Measurements from ENCODE around the gene HP.
"Not testable (repeated sequence)": the region's sequence is repeated elsewhere in the genome, so short reads cannot be mapped to it uniquely, and the experiment has no call there.

HP gene

DNA sequence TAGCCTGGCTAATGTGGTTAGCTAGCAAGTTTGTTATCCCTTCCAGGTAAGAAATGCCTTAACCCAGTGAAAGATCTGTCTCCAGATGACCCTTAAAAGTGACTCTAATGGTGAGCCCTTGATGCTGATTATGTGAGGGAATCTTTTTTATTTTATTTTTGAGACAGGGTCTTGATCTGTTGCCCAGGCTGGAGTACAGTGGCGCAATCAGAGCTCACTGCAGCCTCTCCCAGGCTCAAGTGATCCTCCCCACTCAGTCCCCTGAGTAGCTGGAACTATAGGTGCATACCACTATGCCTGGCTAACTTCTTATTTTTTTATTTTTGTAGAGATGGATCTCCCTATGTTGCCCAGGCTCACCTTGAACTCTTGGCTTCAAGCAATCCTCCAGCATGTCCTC lies 10.8 kb upstream of the HP start:
- DNase-seq: no peak

DNA sequence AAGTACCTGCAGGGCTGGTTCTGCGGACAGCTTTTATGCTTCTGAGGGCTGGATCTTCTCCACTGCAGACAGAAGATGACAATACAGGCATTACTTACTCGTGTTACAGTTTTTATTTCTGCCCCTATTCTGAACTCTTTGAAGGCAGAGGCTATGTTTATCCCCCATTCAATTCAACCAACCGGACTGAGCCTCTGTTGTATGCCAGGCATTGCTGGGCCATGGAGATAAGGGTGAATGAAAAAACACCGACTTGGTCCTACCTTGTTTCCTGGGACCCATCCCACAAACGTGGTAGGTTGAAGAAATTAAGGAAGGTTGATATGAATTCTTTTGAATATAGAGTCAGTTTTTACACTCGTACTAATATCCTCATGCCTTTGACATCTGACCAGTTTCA lies 10.0 kb upstream of the HP start:
- no peak for DNase-seq

DNA sequence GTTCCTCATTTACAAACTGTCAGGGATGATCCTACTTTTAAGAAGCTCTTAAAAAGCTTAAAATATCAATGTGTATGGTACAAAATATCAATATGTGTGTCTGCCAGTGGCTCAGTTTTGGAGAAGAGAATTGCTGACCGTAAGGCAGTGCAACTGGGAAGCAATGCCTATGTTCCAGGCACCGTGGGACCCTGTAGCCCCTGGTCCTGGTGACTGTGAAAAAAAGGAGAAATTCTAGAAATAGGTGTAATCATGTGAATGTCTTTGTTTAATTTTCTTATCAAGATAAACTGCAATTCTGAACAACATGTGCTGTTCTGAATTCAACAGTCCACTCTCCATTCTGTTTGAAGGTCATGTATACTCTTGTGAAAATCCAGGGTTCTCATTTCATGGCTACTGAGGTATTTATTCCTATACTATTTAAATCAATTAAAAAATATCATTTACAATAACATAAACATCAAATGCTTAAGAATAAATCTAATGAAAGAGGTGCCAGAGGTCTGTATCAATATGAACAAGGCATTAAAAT lies 9.4 kb upstream of the HP start:
- DNase-seq: no peak

DNA sequence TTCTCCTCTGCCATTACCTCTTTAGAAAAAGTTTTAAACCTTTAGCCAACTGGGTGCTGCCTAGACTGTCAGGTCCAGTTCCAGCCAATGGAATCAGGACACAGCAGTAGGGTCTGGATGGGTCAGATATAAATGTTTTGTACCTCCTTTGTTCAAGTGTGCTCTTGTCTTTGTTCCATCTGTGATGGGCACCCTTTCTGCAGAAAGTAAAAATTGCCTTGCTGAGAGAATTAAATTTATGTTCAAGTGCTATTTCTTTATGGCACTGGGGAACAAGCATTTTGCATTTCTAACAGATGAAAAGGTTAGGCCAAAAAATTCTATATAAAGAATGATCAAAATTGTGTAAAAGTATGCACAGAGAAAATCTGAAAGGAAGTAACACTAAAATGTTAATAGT lies 5.2 kb upstream of the HP start:
- DNase-seq: no peak

DNA sequence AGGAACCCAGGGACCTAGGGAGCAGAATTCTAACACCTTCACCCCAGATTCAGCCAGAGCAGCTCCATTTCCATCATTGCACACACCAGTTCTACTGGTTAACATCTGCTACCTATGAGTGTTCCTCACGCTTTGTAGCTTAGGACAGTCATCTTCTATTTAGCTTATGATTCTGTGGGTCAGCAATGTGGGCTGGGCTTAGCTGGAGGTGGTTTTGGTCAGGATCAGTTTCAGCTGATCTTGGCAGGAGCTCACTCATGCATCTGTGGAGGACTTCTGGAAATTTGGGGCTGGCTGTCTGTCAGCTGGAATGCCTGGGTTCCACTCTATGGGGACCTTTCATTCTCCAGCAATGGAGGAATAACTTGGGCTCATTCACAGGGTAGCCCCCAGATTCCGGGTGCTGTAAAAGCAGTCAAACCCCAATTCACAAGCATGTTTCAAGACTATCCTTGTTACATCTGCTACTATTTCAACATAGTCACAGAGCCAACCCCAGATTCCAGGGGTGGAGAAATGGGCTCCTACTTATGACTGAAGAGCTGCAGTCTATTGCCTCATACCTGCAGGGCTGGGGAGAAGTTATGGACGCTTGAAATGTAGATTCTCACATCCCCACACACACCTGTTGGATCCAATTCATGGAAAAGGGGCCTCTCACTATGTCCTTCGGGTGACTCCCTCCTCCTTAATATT lies 3.4 kb upstream of the HP start:
- no peak for DNase-seq

DNA sequence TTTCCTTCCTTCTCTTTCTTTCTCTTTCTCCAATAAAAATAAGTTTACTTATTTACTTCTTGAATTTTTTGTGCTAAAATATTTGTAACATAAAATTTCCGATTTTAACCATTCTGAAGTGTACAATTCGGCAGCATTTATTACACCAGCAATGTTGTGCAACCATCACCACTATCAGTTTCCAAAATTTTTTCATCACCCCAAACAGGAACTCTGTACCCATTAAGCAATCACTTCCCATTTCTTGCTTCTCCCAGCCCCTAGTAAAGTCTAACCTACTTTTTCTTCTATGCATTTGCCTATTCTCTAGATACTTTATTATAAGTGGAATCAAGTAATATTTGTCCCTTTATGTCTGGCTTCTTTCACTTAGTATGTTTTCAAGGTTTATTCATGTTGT lies 2.5 kb upstream of the HP start:
- no peak for DNase-seq

DNA sequence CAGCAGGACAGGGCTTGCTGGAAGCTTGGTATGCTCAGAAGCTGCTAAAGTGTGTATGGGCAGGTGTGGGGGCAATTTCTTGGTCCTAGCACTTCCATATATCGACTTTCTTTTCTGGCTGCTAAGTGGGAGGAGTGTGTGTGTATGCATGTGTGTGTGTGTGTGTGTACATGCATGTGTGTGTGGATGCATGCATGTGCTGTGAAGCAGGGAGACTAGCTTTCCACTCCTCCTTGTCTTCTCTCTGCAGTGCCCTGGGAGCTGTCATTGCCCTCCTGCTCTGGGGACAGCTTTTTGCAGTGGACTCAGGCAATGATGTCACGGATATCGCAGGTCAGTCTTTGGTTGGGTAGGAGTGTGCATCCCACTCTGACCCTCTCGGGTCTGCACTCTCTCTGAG lies 1.6 kb downstream of the HP start:
- DNase-seq: no peak

DNA sequence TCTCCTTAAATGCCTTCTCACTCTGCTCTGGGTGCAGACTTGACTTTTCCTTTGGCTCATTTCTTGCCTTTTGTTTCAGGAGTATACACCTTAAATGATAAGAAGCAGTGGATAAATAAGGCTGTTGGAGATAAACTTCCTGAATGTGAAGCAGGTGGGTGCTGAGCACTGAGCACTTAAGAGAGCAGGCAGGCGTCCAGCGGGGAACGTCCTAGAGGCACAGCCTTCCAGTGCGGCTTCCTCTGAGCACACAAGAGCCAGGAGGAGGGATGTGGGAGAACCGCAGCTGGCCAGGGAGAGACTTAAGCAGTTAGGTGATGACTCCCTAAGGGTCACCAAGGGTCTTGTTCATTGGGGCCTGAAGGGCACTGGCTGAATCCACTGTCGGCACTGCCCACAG lies 3.0 kb downstream of the HP start:
- not testable (repeated sequence) for DNase-seq

DNA sequence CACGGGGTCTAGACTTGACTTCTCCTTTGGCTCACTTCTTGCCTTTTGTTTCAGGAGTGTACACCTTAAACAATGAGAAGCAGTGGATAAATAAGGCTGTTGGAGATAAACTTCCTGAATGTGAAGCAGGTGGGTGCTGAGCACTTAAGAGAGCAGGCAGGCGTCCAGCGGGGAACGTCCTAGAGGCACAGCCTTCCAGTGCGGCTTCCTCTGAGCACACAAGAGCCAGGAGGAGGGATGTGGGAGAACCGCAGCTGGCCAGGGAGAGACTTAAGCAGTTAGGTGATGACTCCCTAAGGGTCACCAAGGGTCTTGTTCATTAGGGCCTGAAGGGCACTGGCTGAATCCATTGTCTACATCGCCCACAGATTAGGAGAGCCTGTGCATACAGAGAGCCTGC lies 4.8 kb downstream of the HP start:
- DNase-seq: not testable (repeated sequence)

DNA sequence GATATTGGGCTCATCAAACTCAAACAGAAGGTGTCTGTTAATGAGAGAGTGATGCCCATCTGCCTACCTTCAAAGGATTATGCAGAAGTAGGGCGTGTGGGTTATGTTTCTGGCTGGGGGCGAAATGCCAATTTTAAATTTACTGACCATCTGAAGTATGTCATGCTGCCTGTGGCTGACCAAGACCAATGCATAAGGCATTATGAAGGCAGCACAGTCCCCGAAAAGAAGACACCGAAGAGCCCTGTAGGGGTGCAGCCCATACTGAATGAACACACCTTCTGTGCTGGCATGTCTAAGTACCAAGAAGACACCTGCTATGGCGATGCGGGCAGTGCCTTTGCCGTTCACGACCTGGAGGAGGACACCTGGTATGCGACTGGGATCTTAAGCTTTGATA lies 6.1 kb downstream of the HP start:
- DNase-seq: no peak

DNA sequence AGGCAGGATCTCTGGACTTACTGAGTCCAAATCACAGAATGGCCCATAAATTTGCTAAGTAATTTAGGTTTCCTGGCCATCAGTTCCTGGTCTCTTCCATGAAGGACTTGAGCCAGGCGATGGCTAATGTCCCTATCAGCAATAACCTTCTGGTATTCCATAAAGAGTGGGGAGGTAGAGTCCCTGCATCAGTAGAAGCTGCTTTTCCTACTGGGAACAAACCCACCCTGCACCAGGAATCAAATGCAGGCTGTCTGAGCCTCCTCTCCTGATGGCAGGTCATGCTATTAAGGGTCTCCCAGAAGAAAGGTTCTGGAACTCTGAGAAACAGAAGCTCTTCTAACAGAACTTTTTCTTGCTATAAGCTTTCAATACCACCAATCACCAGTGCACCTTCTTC lies 7.3 kb downstream of the HP start:
- no peak for DNase-seq

DNA sequence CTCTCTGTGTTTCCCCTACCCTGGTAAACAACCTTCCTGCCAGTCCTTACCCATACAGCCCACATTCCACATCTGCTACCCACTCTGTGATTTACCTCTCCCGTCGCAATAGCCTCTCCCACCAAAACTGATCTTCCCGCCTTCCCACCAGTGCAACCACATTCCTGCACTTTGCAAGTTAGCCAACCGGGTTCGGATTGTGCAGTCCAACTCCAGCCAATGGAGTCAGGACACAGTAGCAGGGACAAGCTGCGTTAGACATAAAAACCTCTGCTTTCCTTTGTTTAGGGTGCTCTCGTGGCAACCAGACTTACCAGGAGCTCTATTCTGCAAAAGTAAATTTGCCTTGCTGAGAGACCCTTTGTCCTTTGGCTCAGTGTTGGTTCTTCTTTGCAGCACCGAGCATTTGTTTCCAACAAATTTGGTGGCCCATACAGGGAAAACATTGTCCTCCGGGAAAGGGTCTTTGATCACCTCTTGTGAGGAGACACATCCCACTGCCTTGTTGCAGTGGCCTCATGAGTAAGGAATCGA lies 10.1 kb downstream of the HP start:
- DNase-seq: no peak

DNA sequence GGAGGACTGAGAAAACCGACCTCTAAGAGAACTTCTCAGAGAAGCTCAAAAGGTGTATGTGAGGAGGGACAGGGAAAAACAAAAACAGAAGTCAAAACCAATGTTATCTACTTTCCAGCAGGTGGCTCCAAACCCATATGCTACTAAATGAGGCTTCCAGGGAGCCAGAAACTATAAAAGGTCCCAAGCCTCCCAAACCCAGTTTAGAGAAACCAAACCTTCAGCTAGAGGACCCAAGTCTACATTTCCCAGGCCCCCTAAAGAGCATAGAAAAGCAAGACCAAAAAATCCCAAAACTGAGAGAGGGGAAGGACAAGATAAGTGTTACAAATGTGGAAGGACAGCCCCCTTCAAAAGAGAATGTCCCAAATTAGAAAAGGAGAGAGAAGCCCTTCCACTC lies 12.4 kb downstream of the HP start:
- DNase-seq: no peak

DNA sequence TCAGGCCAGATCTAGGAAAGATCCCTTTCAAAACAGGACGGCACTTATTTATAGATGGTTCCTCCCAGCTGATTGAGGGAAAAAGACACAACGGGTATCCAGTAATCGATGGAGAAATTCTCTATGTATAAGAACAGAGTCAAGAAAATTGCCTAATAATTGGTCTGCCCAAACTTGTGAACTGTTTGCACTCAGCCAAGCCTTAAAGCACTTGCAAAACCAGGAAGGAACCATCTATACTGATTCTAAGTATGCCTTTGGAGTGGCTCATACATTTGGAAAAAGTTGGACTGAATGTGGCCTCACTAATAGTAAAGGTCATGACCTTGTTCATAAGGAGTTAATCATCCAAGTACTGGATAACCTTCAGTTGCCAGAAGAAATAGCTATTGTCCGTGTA lies 14.6 kb downstream of the HP start:
- DNase-seq: no peak

DNA sequence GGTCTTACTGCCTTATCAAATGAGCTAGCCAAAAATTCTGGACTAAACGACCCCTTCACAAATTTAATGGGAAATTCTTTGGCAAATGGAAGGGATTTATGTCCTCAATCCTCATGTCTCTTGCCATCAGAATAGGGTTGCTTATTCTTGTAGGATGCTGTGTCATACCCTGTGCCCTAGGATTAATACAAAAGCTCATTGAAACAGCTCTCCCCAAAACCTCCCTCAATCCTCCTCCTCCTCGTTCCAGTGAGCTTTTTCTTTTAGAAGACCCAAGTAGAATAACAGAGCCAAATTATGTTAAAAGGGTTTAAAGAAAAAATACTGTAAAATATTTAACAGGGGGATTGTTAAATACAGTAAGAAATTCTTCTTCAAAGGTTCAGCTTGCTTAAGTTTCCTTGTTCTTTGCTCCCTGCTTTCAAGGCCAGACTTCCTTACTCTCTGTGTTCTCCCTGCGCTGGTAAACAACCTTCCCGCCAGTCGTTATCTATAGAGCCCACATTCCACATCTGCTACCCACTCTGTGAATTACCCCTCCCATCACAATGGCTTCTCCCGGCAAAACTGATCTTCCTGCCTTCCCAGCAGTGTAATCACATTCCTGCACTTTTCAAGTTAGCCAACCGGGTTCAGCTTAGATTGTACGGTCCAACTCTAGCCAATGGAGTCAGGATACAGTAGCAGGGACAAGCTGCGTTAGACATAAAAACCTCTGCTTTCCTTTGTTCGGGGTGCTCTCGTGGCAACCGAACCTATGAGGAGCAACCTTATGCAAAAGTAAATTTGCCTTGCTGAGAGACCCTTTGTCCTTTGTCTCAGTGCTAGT lies 18.4 kb downstream of the HP start:
- DNase-seq: no peak

DNA sequence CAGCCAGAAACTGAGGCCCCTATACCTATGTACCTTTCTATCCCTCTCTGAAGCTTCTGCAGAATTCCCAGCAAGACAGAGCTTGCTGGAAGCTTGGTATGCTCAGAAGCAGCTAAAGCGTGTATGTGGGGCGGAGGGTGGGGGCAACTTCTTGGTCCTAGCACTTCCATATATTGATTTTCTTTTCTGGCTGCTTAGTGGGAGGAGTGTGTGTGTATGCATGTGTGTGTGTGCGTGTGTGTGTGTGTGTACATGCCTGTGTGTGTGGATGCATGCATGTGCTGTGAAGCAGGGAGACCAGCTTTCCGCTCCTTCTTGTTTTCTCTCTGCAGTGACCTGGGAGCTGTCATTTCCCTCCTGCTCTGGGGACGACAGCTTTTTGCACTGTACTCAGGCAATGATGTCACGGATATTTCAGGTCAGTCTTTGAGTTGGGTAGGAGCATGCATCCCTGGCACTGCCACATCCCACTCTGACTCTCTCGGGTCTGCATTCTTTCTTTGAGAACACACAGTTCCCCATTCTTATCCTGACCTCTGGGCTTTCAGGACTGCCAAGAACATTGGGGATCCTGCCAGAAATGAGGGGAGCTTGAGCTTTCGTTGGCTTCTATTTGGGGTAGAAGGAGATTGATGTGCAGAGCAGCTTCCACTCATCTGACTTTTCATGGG lies 19.4 kb downstream of the HP start:
- DNase-seq: no peak

DNA sequence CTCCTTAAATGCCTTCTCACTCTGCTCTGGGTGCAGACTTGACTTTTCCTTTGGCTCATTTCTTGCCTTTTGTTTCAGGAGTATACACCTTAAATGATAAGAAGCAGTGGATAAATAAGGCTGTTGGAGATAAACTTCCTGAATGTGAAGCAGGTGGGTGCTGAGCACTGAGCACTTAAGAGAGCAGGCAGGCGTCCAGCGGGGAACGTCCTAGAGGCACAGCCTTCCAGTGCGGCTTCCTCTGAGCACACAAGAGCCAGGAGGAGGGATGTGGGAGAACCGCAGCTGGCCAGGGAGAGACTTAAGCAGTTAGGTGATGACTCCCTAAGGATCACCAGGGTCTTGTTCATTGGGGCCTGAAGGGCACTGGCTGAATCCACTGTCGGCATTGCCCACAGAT lies 20.8 kb downstream of the HP start:
- DNase-seq: not testable (repeated sequence)

DNA sequence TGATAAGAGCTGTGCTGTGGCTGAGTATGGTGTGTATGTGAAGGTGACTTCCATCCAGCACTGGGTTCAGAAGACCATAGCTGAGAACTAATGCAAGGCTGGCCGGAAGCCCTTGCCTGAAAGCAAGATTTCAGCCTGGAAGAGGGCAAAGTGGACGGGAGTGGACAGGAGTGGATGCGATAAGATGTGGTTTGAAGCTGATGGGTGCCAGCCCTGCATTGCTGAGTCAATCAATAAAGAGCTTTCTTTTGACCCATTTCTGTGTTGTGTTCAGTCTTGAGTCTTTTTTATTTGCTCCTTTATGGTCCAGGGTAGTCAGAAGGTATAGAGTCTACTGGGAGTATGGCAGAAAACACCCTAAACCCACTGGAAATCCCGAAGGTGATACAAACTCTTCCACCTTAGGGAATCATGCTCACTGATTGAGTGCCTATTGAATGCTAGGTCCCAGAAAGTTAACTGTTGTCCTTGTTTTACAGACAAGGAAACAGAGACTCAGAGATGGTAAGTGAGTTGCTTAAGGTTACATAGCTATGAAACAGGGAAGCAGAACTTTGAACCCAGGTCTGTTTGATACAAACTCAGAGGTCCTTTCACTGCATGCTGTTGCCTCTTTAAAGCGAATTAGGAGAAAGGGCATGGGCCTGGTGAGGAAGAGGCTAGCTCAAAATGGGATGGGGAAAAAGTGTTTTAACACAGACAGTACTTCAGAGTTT lies 22.8 kb downstream of the HP start:
- DNase-seq: not testable (repeated sequence)

DNA sequence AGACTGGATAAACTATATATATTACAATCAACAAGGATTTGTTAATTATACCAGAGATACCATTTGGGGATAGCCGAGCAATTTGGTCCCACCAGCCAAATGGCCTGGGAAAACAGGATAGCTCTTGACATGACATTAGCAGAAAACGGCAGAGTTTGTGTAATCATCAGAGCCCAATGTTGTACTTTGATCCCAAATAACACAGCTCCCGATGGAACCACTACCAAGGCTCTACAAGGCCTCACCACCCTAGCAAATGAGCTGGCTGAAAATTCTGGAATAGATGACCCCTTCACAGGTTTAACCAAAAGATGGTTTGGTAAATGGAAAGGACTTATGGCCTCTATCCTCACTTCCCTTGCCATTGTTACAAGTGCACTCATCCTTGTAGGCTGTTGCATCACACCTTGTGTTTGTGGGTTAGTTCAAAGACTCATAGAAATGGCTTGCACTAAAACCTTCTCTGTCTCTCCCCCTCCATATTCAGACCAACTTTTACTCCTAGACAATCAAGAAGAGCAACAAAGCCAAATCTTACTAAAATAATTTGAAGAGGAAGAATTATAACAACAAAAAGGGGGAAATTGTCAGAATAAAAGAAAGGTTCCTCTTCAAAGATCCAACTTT lies 29.6 kb downstream of the HP start:
- DNase-seq: no peak

DNA sequence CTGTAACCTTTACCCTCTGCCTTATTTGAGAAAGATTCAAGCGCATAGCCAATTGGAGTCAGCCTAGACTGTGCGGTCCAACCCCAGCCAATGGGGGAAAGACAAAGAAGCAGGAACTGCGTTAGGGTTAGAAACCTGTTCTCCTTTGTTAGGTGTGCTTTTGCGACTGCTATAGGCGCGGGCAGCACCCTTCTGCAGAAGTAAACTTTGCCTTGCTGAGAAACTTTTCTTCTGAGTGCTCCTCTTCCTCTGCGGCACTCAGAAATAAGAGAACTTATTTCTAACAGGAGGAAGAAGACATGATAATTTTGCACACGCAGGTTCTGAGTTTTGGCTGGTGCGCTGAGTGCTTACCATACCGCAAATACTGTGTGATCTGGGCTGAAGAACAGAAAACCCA lies 30.1 kb downstream of the HP start:
- DNase-seq: no peak

DNA sequence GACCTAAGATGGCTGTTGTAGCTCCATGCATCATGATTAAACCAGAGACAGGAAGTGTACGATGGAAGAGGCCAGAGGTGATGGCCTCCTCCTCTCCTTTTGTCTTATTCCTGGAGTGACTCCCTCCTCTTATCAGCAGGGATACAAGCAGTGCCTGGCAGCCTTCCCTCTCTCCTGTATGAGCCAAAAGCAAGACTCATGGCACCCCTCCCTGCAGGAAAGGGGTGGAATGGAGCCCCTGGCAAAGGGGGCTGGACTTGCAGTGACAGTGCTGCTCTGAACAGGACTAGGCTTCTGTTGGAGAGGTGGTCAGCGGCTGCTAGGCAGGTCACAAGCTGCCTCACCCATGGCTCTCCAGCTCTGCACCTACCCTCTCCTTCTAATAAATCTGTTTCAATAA lies 30.7 kb downstream of the HP start:
- DNase-seq: no peak

DNA sequence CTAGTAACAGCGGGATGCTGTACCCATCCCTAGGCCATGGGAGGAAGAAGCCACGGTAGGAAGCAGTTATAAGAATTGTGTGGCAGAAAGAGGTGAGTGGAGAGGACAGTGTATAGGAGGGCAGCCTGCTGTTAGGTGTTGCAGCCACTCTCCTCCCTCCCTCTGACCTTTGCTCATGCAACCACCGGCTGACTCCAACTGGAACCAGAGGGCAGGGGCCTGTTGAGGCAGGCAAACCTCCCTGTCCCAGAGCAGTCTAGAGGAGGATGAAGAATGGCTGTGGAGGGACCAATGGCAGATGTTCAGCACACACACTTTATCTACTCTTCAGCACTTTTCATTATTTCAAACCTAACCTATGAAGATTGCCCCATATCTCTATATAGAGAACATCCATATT lies 36.9 kb downstream of the HP start:
- DNase-seq: no peak
